ENCODE data around the gene C12orf42. TPM values are rescaled to one million over a fixed set of nuclear protein-coding genes. Genes with fewer than 3 reads are reported as not detected.

Gene C12orf42
- total RNA-seq, 1 experiment from 2014 or later = not detected

GRCh38 chr12:103350116-103350515, 145.7 kb downstream of the C12orf42 start:
- ChIA-PET POLR2A (no interaction called here), RAD21 (ENCODE audit: low non-redundant PET in 1 of 2, low total read pairs in 2 of 2, uncharacterized antibody in 2 of 2, unreplicated experiment in 2 of 2) (no interaction called here), CTCF (no interaction called here)
- no peak overlapping the region for H3K9ac ChIP-seq (ENCODE audit: low read length)
- H3K9me3 ChIP-seq (ENCODE audit: control insufficient read depth in 1 of 2, insufficient read depth in 1 of 2, low read depth in 1 of 2, low read length in 2 of 2) = no peaks in the 10 kb centered on the region
- no peak overlapping the region for H3K27ac ChIP-seq (ENCODE audit: low read depth, low read length)
- peak; percentile 55; the same call in 1 of the 2 replicates for TF ChIP-seq CEBPB (IDR thresholded peaks at IDR 0.05; ENCODE audit: low read depth)
- no peak for TF ChIP-seq SP1 (IDR thresholded peaks at IDR 0.05; ENCODE audit: low read depth)
- TF ChIP-seq ZNF274 (IDR thresholded peaks at IDR 0.05; ENCODE audit: low read depth, low read length) = no peak
- TF ChIP-seq RAD21 (IDR thresholded peaks at IDR 0.05; ENCODE audit: low read depth) = no peak
- TF ChIP-seq TCF7L2 (IDR thresholded peaks at IDR 0.05; ENCODE audit: borderline replicate concordance, extremely low read depth, insufficient read depth, insufficient read length) = no peak
- H3K9me2 ChIP-seq (ENCODE audit: insufficient read depth) = no peaks in the 10 kb centered on the region
- no TSS peak for BruUV-seq (replicated peaks)
- no peak overlapping the region for H2AFZ ChIP-seq (ENCODE audit: low read depth, low read length, poor library complexity, severe bottlenecking)
- no peaks in the 10 kb centered on the region for H3K4me1 ChIP-seq (ENCODE audit: control insufficient read depth in 1 of 2, insufficient read depth in 2 of 2, low read length in 2 of 2)
- intact Hi-C loops (cut with micrococcal nuclease) = no loop called here
- peaks cover 19% of the 10 kb centered on the region for H3K27me3 ChIP-seq (ENCODE audit: insufficient read depth, low read length)
- no peaks in the 10 kb centered on the region for H3K79me2 ChIP-seq (ENCODE audit: insufficient read depth, low read length)
- H3K4me3 ChIP-seq (replicated peaks in 1 of 2; ENCODE audit: low read depth in 1 of 2, low read length in 2 of 2) = no peak overlapping the region
- H4K20me1 ChIP-seq (ENCODE audit: insufficient read depth) = no peaks in the 10 kb centered on the region
- DNase-seq (ENCODE audit: low read depth, low spot score) (peak; percentile 10), ATAC-seq (no peak)
- H3K36me3 ChIP-seq (ENCODE audit: control insufficient read depth in 1 of 2, insufficient read depth in 2 of 2, low read length in 2 of 2) = no peaks in the 10 kb centered on the region
- no peak overlapping the region for H3K4me2 ChIP-seq (ENCODE audit: low read length)

GRCh38 chr12:103348935-103349334, 146.8 kb downstream of the C12orf42 start:
- H3K79me2 ChIP-seq (ENCODE audit: insufficient read depth, low read length) = no peaks in the 10 kb centered on the region
- no peak overlapping the region for H3K9ac ChIP-seq (ENCODE audit: low read length)
- peaks cover 19% of the 10 kb centered on the region for H3K27me3 ChIP-seq (ENCODE audit: insufficient read depth, low read length)
- H3K36me3 ChIP-seq (ENCODE audit: control insufficient read depth in 1 of 2, insufficient read depth in 2 of 2, low read length in 2 of 2) = no peaks in the 10 kb centered on the region
- no peaks in the 10 kb centered on the region for H4K20me1 ChIP-seq (ENCODE audit: insufficient read depth)
- H3K4me2 ChIP-seq (ENCODE audit: low read length) = no peak overlapping the region
- no peak overlapping the region for H3K4me3 ChIP-seq (replicated peaks in 1 of 2; ENCODE audit: low read depth in 1 of 2, low read length in 2 of 2)
- H3K27ac ChIP-seq (ENCODE audit: low read depth, low read length) = no peak overlapping the region
- no peaks in the 10 kb centered on the region for H3K4me1 ChIP-seq (ENCODE audit: control insufficient read depth in 1 of 2, insufficient read depth in 2 of 2, low read length in 2 of 2)
- TF ChIP-seq SRF (IDR thresholded peaks at IDR 0.05; ENCODE audit: low read depth) = no peak
- TF ChIP-seq TCF7L2 (IDR thresholded peaks at IDR 0.05; ENCODE audit: borderline replicate concordance, extremely low read depth, insufficient read depth, insufficient read length) = no peak
- no peak for TF ChIP-seq ZBTB33 (IDR thresholded peaks at IDR 0.05; ENCODE audit: extremely low read depth, insufficient replicate concordance, low read length)
- no peak for TF ChIP-seq CTCF (IDR thresholded peaks at IDR 0.05 in 2 of 3, conservative IDR thresholded peaks at IDR 0.05 in 1 of 3; ENCODE audit: borderline replicate concordance in 1 of 3, insufficient read depth in 1 of 3, low read depth in 2 of 3, low read length in 2 of 3)
- TF ChIP-seq RAD21 (IDR thresholded peaks at IDR 0.05; ENCODE audit: low read depth) = no peak
- no peak for TF ChIP-seq POLR2A (IDR thresholded peaks at IDR 0.05; ENCODE audit: borderline replicate concordance, extremely low read depth, insufficient read depth, insufficient read length)
- no peak for TF ChIP-seq YY1 (IDR thresholded peaks at IDR 0.05; ENCODE audit: extremely low read depth, insufficient replicate concordance, low read depth, low read length)
- TF ChIP-seq EZH2phosphoT487 (IDR thresholded peaks at IDR 0.05; ENCODE audit: borderline replicate concordance) = no peak
- no peak for TF ChIP-seq FOSL1 (IDR thresholded peaks at IDR 0.05; ENCODE audit: low read depth)
- no peak for TF ChIP-seq ELF1 (IDR thresholded peaks at IDR 0.05; ENCODE audit: borderline replicate concordance, low read depth)
- no peak for TF ChIP-seq EZH2 (IDR thresholded peaks at IDR 0.05)
- no TSS peak for BruUV-seq (replicated peaks)
- POLR2A ChIA-PET = no interaction called here
- no peak overlapping the region for H2AFZ ChIP-seq (ENCODE audit: low read depth, low read length, poor library complexity, severe bottlenecking)
- H3K9me2 ChIP-seq (ENCODE audit: insufficient read depth) = no peaks in the 10 kb centered on the region
- ATAC-seq (no peak), DNase-seq (ENCODE audit: low read depth, low spot score) (no peak)
- RAD21 ChIA-PET (ENCODE audit: low non-redundant PET in 1 of 2, low total read pairs in 2 of 2, uncharacterized antibody in 2 of 2, unreplicated experiment in 2 of 2) = no interaction called here
- no peaks in the 10 kb centered on the region for H3K9me3 ChIP-seq (ENCODE audit: control insufficient read depth in 1 of 2, insufficient read depth in 1 of 2, low read depth in 1 of 2, low read length in 2 of 2)
- intact Hi-C loops (cut with micrococcal nuclease) = no loop called here
- CTCF ChIA-PET = no interaction called here

Data from HCT116 (cell line).